NB4 (cell line): ENCODE measurements around the gene KCNIP3.

ENCODE experiments used
- MYC ChIP-seq: IDR thresholded peaks from 2 replicates; pipeline ENCODE4 v1.6.1; 2011; ENCODE audit warnings: low read depth, low read length
- TF ChIP-seq, protein P1 (sequence below): IDR thresholded peaks from one replicate; pipeline ENCODE4 v1.5.1; 2012; ENCODE audit warnings: low read depth, low read length

- TF ChIP-seq MYC = no peak
- TF ChIP-seq, protein P1, sequence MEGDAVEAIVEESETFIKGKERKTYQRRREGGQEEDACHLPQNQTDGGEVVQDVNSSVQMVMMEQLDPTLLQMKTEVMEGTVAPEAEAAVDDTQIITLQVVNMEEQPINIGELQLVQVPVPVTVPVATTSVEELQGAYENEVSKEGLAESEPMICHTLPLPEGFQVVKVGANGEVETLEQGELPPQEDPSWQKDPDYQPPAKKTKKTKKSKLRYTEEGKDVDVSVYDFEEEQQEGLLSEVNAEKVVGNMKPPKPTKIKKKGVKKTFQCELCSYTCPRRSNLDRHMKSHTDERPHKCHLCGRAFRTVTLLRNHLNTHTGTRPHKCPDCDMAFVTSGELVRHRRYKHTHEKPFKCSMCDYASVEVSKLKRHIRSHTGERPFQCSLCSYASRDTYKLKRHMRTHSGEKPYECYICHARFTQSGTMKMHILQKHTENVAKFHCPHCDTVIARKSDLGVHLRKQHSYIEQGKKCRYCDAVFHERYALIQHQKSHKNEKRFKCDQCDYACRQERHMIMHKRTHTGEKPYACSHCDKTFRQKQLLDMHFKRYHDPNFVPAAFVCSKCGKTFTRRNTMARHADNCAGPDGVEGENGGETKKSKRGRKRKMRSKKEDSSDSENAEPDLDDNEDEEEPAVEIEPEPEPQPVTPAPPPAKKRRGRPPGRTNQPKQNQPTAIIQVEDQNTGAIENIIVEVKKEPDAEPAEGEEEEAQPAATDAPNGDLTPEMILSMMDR = no peak
Measured at GRCh38 chr2:95334916-95335641, 37.9 kb downstream of the KCNIP3 start.
